Activated CD8-positive, alpha-beta T cell treated with anti-CD3 and anti-CD28 coated beads for 36 hours (primary cell): ENCODE measurements around the gene ANKRD66. TPM values are rescaled to one million over a fixed set of nuclear protein-coding genes. Genes with fewer than 3 reads are reported as not detected.
"Not testable (repeated sequence)": the region's sequence is repeated elsewhere in the genome, so short reads cannot be mapped to it uniquely, and the experiment has no call there.

ENCODE experiments used
- ATAC-seq: fragments of 200-7000 bp; cut with Tn5 transposase; one replicate; pipeline ENCODE4 v1.10.0; 2021; ENCODE audit warnings: mild to moderate bottlenecking, moderate library complexity
- CTCF ChIA-PET: fragments of 350-600 bp; sonication (Branson Sonifier 250); formaldehyde crosslinking; loops from one replicate; lab custom pipeline; 2021; ENCODE audit warnings: antibody characterized with exemption; lab: Charles Lee
- POLR2A ChIA-PET: fragments of 350-600 bp; sonication (Branson Sonifier 250); formaldehyde crosslinking; loops from one replicate; lab custom pipeline; 2021; ENCODE audit warnings: antibody characterized with exemption; lab: Charles Lee
- DNase-seq: peaks from one replicate; pipeline ENCODE4 v3.0.0-alpha.2; 2020
- H3K27ac Mint-ChIP-seq: one replicate; pipeline ENCODE4 v1.8.0; 2021; ENCODE audit warnings: mild to moderate bottlenecking, mixed read lengths
- H3K27me3 Mint-ChIP-seq: one replicate; pipeline ENCODE4 v1.8.0; 2021; ENCODE audit warnings: mixed read lengths
- H3K36me3 Mint-ChIP-seq: one replicate; pipeline ENCODE4 v1.8.0; 2021; ENCODE audit warnings: low read depth, mixed read lengths
- H3K4me1 Mint-ChIP-seq: one replicate; pipeline ENCODE4 v1.8.0; 2021; ENCODE audit warnings: low read depth, mixed read lengths
- H3K4me3 Mint-ChIP-seq: one replicate; pipeline ENCODE4 v1.8.0; 2021; ENCODE audit warnings: mild to moderate bottlenecking, moderate library complexity, mixed read lengths
- H3K9me3 Mint-ChIP-seq: one replicate; pipeline ENCODE4 v1.8.0; 2021; ENCODE audit warnings: mixed read lengths
- CTCF ChIP-seq: fragments of 200-600 bp; IDR thresholded peaks from one replicate; pipeline ENCODE4 v1.8.0; 2022; ENCODE audit warnings: antibody characterized with exemption, mild to moderate bottlenecking
- intact Hi-C: fragments of 100-400 bp; cut with micrococcal nuclease; formaldehyde crosslinking; loops from one replicate; pipeline ENCODE4 v1.10.0; 2022
- total RNA-seq, 2 experiments: library from RNA; stranded (reverse); gene quantifications; one replicate each; pipeline ENCODE4 v1.2.3, GENCODE V29; 2021

ANKRD66 gene
- total RNA-seq, 2 experiments from 2014 or later: not detected

- CTCF ChIA-PET: interaction anchor here (0.9 kb wide), 1 partner anchor 353 kb away, joined by 3 read pairs; no protein-coding TSS in a partner anchor
- no peak for TF ChIP-seq CTCF
- no peak for ATAC-seq
- no peak for DNase-seq
- Mint-ChIP-seq H3K4me1 (no peaks in the 10 kb centered on the region), H3K36me3 (no peaks in the 10 kb centered on the region), H3K27me3 (peaks cover 10% of the 10 kb centered on the region), H3K9me3 (peaks cover 2% of the 10 kb centered on the region), H3K4me3 (no peak overlapping the region), H3K27ac (no peak overlapping the region)
- POLR2A ChIA-PET: interaction anchor here (0.9 kb wide), 1 partner anchor 77 kb away, joined by 3 read pairs; no protein-coding TSS in a partner anchor
- intact Hi-C loops: no loop called here
Measured at GRCh38 chr6:46772016-46772415, 25.3 kb downstream of the ANKRD66 start.

- TF ChIP-seq CTCF: no peak
- no peak overlapping the region for H3K27ac Mint-ChIP-seq
- no peaks in the 10 kb centered on the region for H3K36me3 Mint-ChIP-seq
- H3K27me3 Mint-ChIP-seq: peaks cover 10% of the 10 kb centered on the region
- ChIA-PET CTCF (no interaction called here), POLR2A (interaction anchor here (0.9 kb wide), 1 partner anchor 76 kb away, joined by 3 read pairs; no protein-coding TSS in a partner anchor)
- H3K4me3 Mint-ChIP-seq: no peak overlapping the region
- intact Hi-C loops: no loop called here
- ATAC-seq: no peak
- DNase-seq: no peak
- peaks cover under 1% of the 10 kb centered on the region for H3K9me3 Mint-ChIP-seq
- H3K4me1 Mint-ChIP-seq: no peaks in the 10 kb centered on the region
Measured at GRCh38 chr6:46772762-46773161, 26.0 kb downstream of the ANKRD66 start.

GRCh38 chr6:46773201-46773855 is 26.6 kb downstream of the ANKRD66 start:
- Mint-ChIP-seq H3K4me3 (no peak overlapping the region), H3K27ac (no peak overlapping the region), H3K9me3 (no peaks in the 10 kb centered on the region), H3K27me3 (peaks cover 10% of the 10 kb centered on the region), H3K4me1 (no peaks in the 10 kb centered on the region), H3K36me3 (no peaks in the 10 kb centered on the region)
- DNase-seq: no peak
- no peak for ATAC-seq
- intact Hi-C loops: no loop called here
- POLR2A ChIA-PET: no interaction called here
- CTCF ChIA-PET: no interaction called here
- TF ChIP-seq CTCF: no peak

- POLR2A ChIA-PET, CTCF ChIA-PET, DNase-seq, H3K36me3 Mint-ChIP-seq, H3K27me3 Mint-ChIP-seq, H3K9me3 Mint-ChIP-seq, ATAC-seq, H3K27ac Mint-ChIP-seq, H3K4me3 Mint-ChIP-seq, intact Hi-C loops, H3K4me1 Mint-ChIP-seq: not testable (repeated sequence)
Measured at GRCh38 chr6:46774736-46775135, 28.0 kb downstream of the ANKRD66 start.

GRCh38 chr6:46776070-46776712 is 29.5 kb downstream of the ANKRD66 start:
- Mint-ChIP-seq H3K27me3 (peaks cover 6% of the 10 kb centered on the region), H3K4me3 (no peak overlapping the region), H3K4me1 (no peaks in the 10 kb centered on the region), H3K9me3 (no peaks in the 10 kb centered on the region), H3K36me3 (no peaks in the 10 kb centered on the region), H3K27ac (no peak overlapping the region)
- DNase-seq: no peak
- no peak for ATAC-seq
- intact Hi-C loops: no loop called here
- ChIA-PET CTCF (no interaction called here), POLR2A (no interaction called here)
- TF ChIP-seq CTCF: no peak
